Esophagus squamous epithelium (tissue), 5 donors: ENCODE data around the gene ZNF436. TPM values are rescaled to one million over a fixed set of nuclear protein-coding genes. Genes with fewer than 3 reads are reported as not detected.

Source experiments
- DNase-seq: peaks from one replicate; lab custom pipeline; 2025; lab: John Stamatoyannopoulos, UW
- H3K27ac ChIP-seq, 4 donors: fragments of 200-600 bp; sonication (generic); one replicate each; pipeline ENCODE4 v1.5.1; 2016 to 2019; ENCODE audit warnings: mild to moderate bottlenecking in 1 of 4
- H3K27me3 ChIP-seq, 4 donors: fragments of 200-600 bp; sonication (generic); 1 replicate in 3 of 4; 2 replicates in 1 of 4; pipeline versions ENCODE4 v1.5.1 to v1.6.0; 2017 to 2021; ENCODE audit warnings: antibody characterized with exemption in 1 of 4
- H3K36me3 ChIP-seq, 3 donors: fragments of 200-600 bp; sonication (generic); one replicate each; pipeline ENCODE4 v1.5.1; 2016 to 2019
- H3K4me1 ChIP-seq, 3 donors: fragments of 200-600 bp; sonication (generic); one replicate each; pipeline ENCODE4 v1.5.1; 2017 to 2019
- H3K4me3 ChIP-seq, 4 donors: fragments of 200-600 bp; sonication (generic); 1 replicate in 3 of 4; 2 replicates in 1 of 4; pipeline ENCODE4 v1.5.1; 2016 to 2019; ENCODE audit warnings: mild to moderate bottlenecking in 2 of 4, moderate library complexity in 1 of 4
- H3K9me3 ChIP-seq, 3 donors: fragments of 200-600 bp; sonication (generic); one replicate each; pipeline ENCODE4 v1.5.1; 2016 to 2019
- POLR2A ChIP-seq, 4 donors: fragments of 450-650 bp; IDR thresholded peaks; one replicate each; pipeline ENCODE4 v1.6.1; 2017; ENCODE audit warnings: antibody characterized with exemption in 4 of 4, mild to moderate bottlenecking in 4 of 4, moderate library complexity in 3 of 4
- WGBS, 2 donors: methylation state at CpG; one replicate each; pipeline ENCODE4 v1.1.5; 2018; 5-methylcytosine and 5-hydroxymethylcytosine counted together
- intact Hi-C: fragments of 100-400 bp; cut with DNase I; formaldehyde crosslinking; loops from one replicate; pipeline ENCODE4 v1.15.0; 2022
- total RNA-seq, 4 donors: library from RNA; depleted of rRNA; stranded (reverse); fragments of >200 nt; gene quantifications; one replicate each; pipeline ENCODE4 v1.1.0, GENCODE V29; 2016
- TF ChIP-seq, protein P1 (sequence below), 6 experiments: fragments of 450-650 bp in 4 of 6; fragments of 200-600 bp in 2 of 6; sonication (generic) in 2 of 6; IDR thresholded peaks; one replicate each; pipeline ENCODE4 v1.5.1; 2016 to 2019; ENCODE audit warnings: antibody characterized with exemption in 6 of 6, mild to moderate bottlenecking in 4 of 6, moderate library complexity in 4 of 6
- donor health status: DM: yes; HTN: yes; CAD: no.

The ZNF436 gene
- total RNA-seq, 4 donors from 2014 or later = 14.9 to 33.6 (median 24.8) TPM

DNA sequence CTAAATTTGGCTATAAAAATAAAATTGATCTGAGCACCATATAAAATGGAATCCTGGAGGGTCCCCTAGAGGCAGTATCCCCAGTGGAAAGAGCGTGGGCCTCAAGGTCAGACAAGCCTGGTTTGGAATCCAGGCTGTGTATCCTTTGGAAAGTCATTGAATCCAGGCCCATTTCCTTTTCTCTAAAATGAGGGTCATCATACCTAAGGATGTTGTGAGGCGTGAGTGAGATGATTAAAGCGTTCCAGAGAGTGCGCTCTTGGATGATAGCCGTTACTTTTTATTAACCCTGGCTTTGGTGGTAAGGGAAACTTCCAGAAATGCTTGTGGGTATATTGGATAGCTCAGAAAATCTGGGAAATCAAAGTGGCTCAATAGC, 683 bp upstream of the ZNF436 start:
- Histone ChIP-seq H3K4me3 (peak overlapping the region in 3 of 4 donors; percentile 76 to 94 (median 79)), H3K9me3 (peaks cover 0 to 3% (median 0%) of the 10 kb centered on the region in 3 donors), H3K36me3 (peaks cover 0 to 11% (median 5%) of the 10 kb centered on the region in 3 donors), H3K4me1 (peaks cover 22 to 83% (median 30%) of the 10 kb centered on the region in 3 donors), H3K27ac (peak overlapping the region; percentile 96 to 100 (median 98)), H3K27me3 (no peaks in the 10 kb centered on the region)
- DNase-seq = no peak
- TF ChIP-seq, protein P1, sequence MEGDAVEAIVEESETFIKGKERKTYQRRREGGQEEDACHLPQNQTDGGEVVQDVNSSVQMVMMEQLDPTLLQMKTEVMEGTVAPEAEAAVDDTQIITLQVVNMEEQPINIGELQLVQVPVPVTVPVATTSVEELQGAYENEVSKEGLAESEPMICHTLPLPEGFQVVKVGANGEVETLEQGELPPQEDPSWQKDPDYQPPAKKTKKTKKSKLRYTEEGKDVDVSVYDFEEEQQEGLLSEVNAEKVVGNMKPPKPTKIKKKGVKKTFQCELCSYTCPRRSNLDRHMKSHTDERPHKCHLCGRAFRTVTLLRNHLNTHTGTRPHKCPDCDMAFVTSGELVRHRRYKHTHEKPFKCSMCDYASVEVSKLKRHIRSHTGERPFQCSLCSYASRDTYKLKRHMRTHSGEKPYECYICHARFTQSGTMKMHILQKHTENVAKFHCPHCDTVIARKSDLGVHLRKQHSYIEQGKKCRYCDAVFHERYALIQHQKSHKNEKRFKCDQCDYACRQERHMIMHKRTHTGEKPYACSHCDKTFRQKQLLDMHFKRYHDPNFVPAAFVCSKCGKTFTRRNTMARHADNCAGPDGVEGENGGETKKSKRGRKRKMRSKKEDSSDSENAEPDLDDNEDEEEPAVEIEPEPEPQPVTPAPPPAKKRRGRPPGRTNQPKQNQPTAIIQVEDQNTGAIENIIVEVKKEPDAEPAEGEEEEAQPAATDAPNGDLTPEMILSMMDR (IDR thresholded peaks at IDR 0.05) = no peak
- no peak for TF ChIP-seq POLR2A (IDR thresholded peaks at IDR 0.05)
- intact Hi-C loops = no loop called here
- WGBS, 2 donors = 18 to 21% methylated on average over 5 of the region's 5 CpGs

DNA sequence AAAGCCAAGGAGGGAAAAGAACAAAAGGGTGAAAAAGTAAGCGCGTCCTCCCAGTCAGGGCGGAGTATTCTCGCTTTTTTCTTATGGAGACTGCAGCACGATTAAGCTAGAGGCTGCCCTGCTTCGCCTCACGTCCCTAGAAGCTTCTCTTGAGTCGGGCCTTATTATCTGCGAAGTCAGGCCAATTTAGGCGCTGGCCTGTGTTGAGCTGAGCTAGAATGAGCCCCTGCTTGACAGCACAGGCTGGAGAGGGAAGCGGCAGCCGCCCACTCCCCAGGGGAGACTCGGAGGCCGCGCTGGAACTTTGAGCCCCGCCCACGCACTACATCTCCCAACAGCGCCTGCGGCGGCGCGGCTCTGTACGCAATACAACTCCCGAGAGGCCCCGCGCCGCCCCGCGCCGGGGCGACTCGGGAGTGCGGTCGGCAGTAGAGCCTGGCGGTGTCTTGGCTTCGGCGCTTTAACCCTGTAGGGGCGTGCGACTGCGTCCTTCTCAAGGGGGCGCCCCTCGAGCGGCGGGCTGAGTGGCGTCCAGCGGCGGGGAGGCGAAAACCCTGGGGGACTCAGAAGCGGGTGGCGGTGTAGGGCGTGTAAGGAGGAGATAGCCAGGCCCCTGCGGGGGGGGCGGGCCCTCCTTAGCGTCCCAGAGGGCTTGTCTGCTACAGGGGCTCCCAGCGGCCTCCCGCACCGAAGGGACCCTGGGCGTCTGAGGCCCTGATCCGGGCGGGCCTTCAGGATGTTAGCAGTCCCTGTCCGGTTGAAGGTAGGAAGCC, 888 bp downstream of the ZNF436 start:
- no peaks in the 10 kb centered on the region for H3K27me3 ChIP-seq
- TF ChIP-seq, protein P1 (IDR thresholded peaks at IDR 0.05) = peak in 3 of 6 experiments; percentile 5 to 17 (median 6)
- peak in 3 of 4 donors; percentile 73 to 97 (median 86) for TF ChIP-seq POLR2A (IDR thresholded peaks at IDR 0.05)
- peaks cover 0 to 19% (median 12%) of the 10 kb centered on the region in 3 donors for H3K9me3 ChIP-seq
- H3K27ac ChIP-seq = peak overlapping the region; percentile 96 to 100 (median 98)
- peak overlapping the region; percentile 71 to 94 (median 78) for H3K4me3 ChIP-seq
- peaks cover 3 to 27% (median 18%) of the 10 kb centered on the region in 3 donors for H3K36me3 ChIP-seq
- peak; percentile 58 for DNase-seq
- H3K4me1 ChIP-seq = peaks cover 22 to 73% (median 31%) of the 10 kb centered on the region in 3 donors
- 0% methylated on average over 14 of the region's 61 CpGs; no CpG with 5 or more reads in 1 of the 2 donors for WGBS, 2 donors
- intact Hi-C loops = no loop called here

DNA sequence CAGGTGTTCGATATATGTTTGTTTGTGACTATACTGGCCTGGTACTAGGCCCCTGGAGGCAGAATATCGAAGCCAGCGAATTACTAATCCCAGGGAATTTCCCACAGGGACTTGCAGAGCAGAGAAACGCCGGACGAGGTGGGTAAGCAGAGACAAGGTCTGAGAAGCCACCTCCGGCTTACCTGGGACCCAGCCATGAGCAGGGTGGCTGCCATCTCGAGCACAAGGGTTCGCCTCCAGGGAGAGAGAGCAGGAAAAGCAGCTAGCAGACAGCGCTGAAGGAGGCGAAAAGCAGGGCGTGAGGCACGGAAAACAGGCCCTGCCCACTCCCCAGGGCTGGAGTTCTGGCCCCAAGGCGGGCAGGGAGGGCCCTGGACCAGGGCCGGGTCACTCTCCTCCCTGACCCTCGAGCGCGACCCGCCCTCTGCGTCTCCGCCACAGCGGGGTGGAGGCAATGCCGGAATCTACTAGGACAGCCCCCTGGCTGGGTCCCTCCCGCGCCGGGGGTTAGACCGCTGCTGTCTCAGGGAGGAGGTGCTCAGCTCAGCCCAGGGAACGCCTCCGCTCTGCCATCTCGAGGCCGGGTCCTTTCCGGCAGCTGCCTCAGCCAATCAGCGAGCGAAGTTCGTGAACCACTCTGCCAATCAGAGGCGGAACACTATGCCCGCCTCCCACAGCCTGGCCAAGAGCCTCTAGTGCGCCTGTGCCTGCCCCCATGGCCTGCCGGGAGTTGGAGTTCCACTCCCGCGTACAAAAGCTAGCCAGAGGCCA, 1.7 kb downstream of the ZNF436 start:
- Histone ChIP-seq H3K27me3 (no peaks in the 10 kb centered on the region), H3K4me1 (peaks cover 22 to 65% (median 31%) of the 10 kb centered on the region in 3 donors), H3K36me3 (peaks cover 11 to 35% (median 26%) of the 10 kb centered on the region in 3 donors), H3K4me3 (peak overlapping the region; percentile 71 to 94 (median 78)), H3K27ac (peak overlapping the region; percentile 96 to 100 (median 98)), H3K9me3 (peaks cover 4 to 27% (median 20%) of the 10 kb centered on the region in 3 donors)
- WGBS, 2 donors = 0 to 3% methylated on average over 11 to 15 of the region's 41 CpGs
- intact Hi-C loops = no loop called here
- DNase-seq = peak; percentile 94
- TF ChIP-seq POLR2A (IDR thresholded peaks at IDR 0.05) = peak in 2 of 4 donors; percentile 87 to 89
- TF ChIP-seq, protein P1 (IDR thresholded peaks at IDR 0.05) = peak in 3 of 6 experiments; percentile 2 to 8 (median 3)

DNA sequence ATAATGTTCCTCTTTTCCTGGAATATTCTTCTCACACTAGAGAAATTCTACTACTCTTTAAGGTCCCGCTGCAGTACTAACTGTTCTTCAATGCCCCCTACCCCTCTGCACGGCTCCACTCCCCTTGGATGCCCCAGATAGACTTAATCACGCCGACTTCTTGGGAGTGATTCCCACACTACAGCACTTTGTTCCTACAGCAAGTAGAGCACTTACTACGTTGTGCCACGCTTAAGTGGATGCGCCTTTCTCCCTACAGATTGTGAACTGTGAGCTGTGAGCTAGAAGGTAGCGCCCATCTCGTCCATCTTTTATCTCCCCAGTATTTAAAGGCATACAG, 2.2 kb downstream of the ZNF436 start:
- no peak for TF ChIP-seq POLR2A (IDR thresholded peaks at IDR 0.05)
- TF ChIP-seq, protein P1 (IDR thresholded peaks at IDR 0.05) = no peak
- peaks cover 17 to 40% (median 32%) of the 10 kb centered on the region in 3 donors for H3K36me3 ChIP-seq
- H3K27ac ChIP-seq = peak overlapping the region; percentile 96 to 100 (median 98)
- DNase-seq = no peak
- H3K27me3 ChIP-seq = no peaks in the 10 kb centered on the region
- peaks cover 22 to 60% (median 31%) of the 10 kb centered on the region in 3 donors for H3K4me1 ChIP-seq
- WGBS, 2 donors = 18 to 28% methylated on average over 7 to 9 of the region's 9 CpGs
- intact Hi-C loops = no loop called here
- peak overlapping the region; percentile 71 to 94 (median 78) for H3K4me3 ChIP-seq
- peaks cover 10 to 32% (median 25%) of the 10 kb centered on the region in 3 donors for H3K9me3 ChIP-seq
